Spleen (tissue), 11 donors: ENCODE measurements around the gene MEAK7. TPM values are rescaled to one million over a fixed set of nuclear protein-coding genes. Genes with fewer than 3 reads are reported as not detected.
A peak's percentile ranks its signal among the peaks of the same experiment; 100 is the strongest.

Source experiments
- DNase-seq: peaks from one replicate; pipeline ENCODE4 v3.0.0-alpha.2; 2020
- H3K27ac ChIP-seq, 8 donors: fragments of 200-600 bp; sonication (generic) in 7 of 8; 1 replicate in 4 of 8; 2 replicates in 4 of 8; pipeline versions ENCODE4 v1.5.0 to v1.8.0; 2016 to 2021; ENCODE audit warnings: inconsistent platforms in 4 of 8, mild to moderate bottlenecking in 4 of 8, moderate library complexity in 1 of 8
- H3K27me3 ChIP-seq, 7 donors: fragments of 200-600 bp; sonication (generic) in 6 of 7; replicated peaks in 1 of 7; 1 replicate in 4 of 7; 2 replicates in 3 of 7; pipeline versions ENCODE4 v1.5.0 to v1.8.0; 2016 to 2021; ENCODE audit warnings: inconsistent platforms in 3 of 7, mild to moderate bottlenecking in 1 of 7
- H3K36me3 ChIP-seq, 6 donors: fragments of 200-600 bp; sonication (generic) in 5 of 6; 1 replicate in 4 of 6; 2 replicates in 2 of 6; pipeline versions ENCODE4 v1.5.0 to v1.8.0; 2016 to 2021; ENCODE audit warnings: inconsistent platforms in 2 of 6
- H3K4me1 ChIP-seq, 6 donors: fragments of 200-600 bp; sonication (generic) in 5 of 6; 1 replicate in 3 of 6; 2 replicates in 3 of 6; pipeline versions ENCODE4 v1.5.0 to v1.8.0; 2016 to 2021; ENCODE audit warnings: inconsistent platforms in 3 of 6
- H3K4me3 ChIP-seq, 8 donors: fragments of 200-600 bp; sonication (generic) in 7 of 8; 1 replicate in 4 of 8; 2 replicates in 4 of 8; pipeline versions ENCODE4 v1.5.0 to v1.8.0; 2016 to 2021; ENCODE audit warnings: inconsistent platforms in 4 of 8, mild to moderate bottlenecking in 4 of 8, moderate library complexity in 2 of 8
- H3K9me3 ChIP-seq, 8 donors: fragments of 200-600 bp; sonication (generic) in 7 of 8; 1 replicate in 4 of 8; 2 replicates in 4 of 8; pipeline versions ENCODE4 v1.5.0 to v1.8.0; 2016 to 2021; ENCODE audit warnings: inconsistent platforms in 4 of 8
- CTCF ChIP-seq, 11 experiments: fragments of 200-600 bp in 7 of 11; fragments of 450-650 bp in 4 of 11; sonication (generic) in 4 of 11; IDR thresholded peaks in 8 of 11; conservative IDR thresholded peaks in 3 of 11; 1 replicate in 7 of 11; 2 replicates in 4 of 11; pipeline versions ENCODE4 v1.4.0 to v1.8.0; 2016 to 2021; ENCODE audit warnings: antibody characterized with exemption in 11 of 11, inconsistent platforms in 4 of 11, mild to moderate bottlenecking in 1 of 11
- POLR2A ChIP-seq, 3 donors: fragments of 450-650 bp; IDR thresholded peaks; one replicate each; pipeline ENCODE4 v1.5.1; 2017; ENCODE audit warnings: antibody characterized with exemption in 3 of 3, mild to moderate bottlenecking in 1 of 3
- POLR2AphosphoS5 ChIP-seq, 3 donors: sonication (generic); formaldehyde crosslinking; IDR thresholded peaks; one replicate each; pipeline ENCODE4 v1.5.1; 2017; ENCODE audit warnings: antibody characterized with exemption in 3 of 3
- WGBS, 5 donors: extraction: QIAGEN DNeasy Blood & Tissue Kit in 3 of 5; methylation state at CpG; one replicate each; pipeline versions ENCODE4 v1.1.5 to v1.1.7; 2013 to 2018; 5-methylcytosine and 5-hydroxymethylcytosine counted together
- intact Hi-C: fragments of 100-400 bp; cut with DNase I; formaldehyde crosslinking; loops from one replicate; pipeline ENCODE4 v1.15.0; 2023; ENCODE audit warnings: low total_unique reads
- polyA plus RNA-seq, 3 donors: library from polyadenylated mRNA; stranded (reverse); fragments of 200-250 nt; gene quantifications; one replicate each; pipeline ENCODE4 v1.2.1, GENCODE V29; 2013
- total RNA-seq, 7 donors: library from RNA; depleted of rRNA in 3 of 7; stranded (reverse); fragments of >200 nt in 3 of 7; fragmentation: NEBNext Ultra II Directional in 4 of 7; extraction: Animal tissue kit (Norgen Biotek cat#: 25700) in 4 of 7; gene quantifications; one replicate each; pipeline versions ENCODE4 v1.1.0 to v1.2.1, GENCODE V29; 2016 to 2021
- donor health status: healthy with polysubstance abuse.
- donor health status: DM: no; HTN: no; CAD: no; lungs with moderate emphysema.
- donor health status: DM: no; HTN: no; CAD: no.
- donor health status: Bipolar disorder and iron deficiency.
- donor health status: healthy.
- donor health status: DM: no; HTN: no; CAD: no.
- donor health status: DM: yes; HTN: yes; CAD: no.

MEAK7 gene
- total and polyA plus RNA-seq, 10 donors = 1.5 to 14.9 (median 10.2) TPM

GRCh38 chr16:84481051-84481735 is 23.3 kb downstream of the MEAK7 start:
- H3K27ac ChIP-seq = no peak overlapping the region
- intact Hi-C loops = no loop called here
- H3K27me3 ChIP-seq = no peaks in the 10 kb centered on the region
- peaks cover 0 to 80% (median 23%) of the 10 kb centered on the region in 6 donors for H3K36me3 ChIP-seq
- DNase-seq = peak; percentile 41
- no peak for TF ChIP-seq POLR2AphosphoS5 (IDR thresholded peaks at IDR 0.05)
- no peak for TF ChIP-seq CTCF (IDR thresholded peaks at IDR 0.05 in 8 of 11, conservative IDR thresholded peaks at IDR 0.05 in 3 of 11)
- no peak for TF ChIP-seq POLR2A (IDR thresholded peaks at IDR 0.05)
- WGBS, 5 donors = 89 to 95% (median 92%) methylated on average over 21 to 26 of the region's 26 CpGs
- H3K4me3 ChIP-seq = no peak overlapping the region
- peaks cover 0 to 4% (median 0%) of the 10 kb centered on the region in 6 donors for H3K4me1 ChIP-seq
- no peaks in the 10 kb centered on the region for H3K9me3 ChIP-seq

GRCh38 chr16:84479716-84480450 is 24.6 kb downstream of the MEAK7 start:
- Histone ChIP-seq H3K9me3 (no peaks in the 10 kb centered on the region), H3K27ac (no peak overlapping the region), H3K4me1 (peaks cover 0 to 4% (median 0%) of the 10 kb centered on the region in 6 donors), H3K36me3 (peaks cover 0 to 67% (median 16%) of the 10 kb centered on the region in 6 donors), H3K4me3 (no peak overlapping the region), H3K27me3 (no peaks in the 10 kb centered on the region)
- TF ChIP-seq CTCF (IDR thresholded peaks at IDR 0.05 in 8 of 11, conservative IDR thresholded peaks at IDR 0.05 in 3 of 11) (no peak), POLR2A (IDR thresholded peaks at IDR 0.05) (no peak), POLR2AphosphoS5 (IDR thresholded peaks at IDR 0.05) (no peak)
- 84 to 91% (median 87%) methylated on average over 16 of the region's 16 CpGs for WGBS, 5 donors
- intact Hi-C loops = no loop called here
- no peak for DNase-seq

DNA sequence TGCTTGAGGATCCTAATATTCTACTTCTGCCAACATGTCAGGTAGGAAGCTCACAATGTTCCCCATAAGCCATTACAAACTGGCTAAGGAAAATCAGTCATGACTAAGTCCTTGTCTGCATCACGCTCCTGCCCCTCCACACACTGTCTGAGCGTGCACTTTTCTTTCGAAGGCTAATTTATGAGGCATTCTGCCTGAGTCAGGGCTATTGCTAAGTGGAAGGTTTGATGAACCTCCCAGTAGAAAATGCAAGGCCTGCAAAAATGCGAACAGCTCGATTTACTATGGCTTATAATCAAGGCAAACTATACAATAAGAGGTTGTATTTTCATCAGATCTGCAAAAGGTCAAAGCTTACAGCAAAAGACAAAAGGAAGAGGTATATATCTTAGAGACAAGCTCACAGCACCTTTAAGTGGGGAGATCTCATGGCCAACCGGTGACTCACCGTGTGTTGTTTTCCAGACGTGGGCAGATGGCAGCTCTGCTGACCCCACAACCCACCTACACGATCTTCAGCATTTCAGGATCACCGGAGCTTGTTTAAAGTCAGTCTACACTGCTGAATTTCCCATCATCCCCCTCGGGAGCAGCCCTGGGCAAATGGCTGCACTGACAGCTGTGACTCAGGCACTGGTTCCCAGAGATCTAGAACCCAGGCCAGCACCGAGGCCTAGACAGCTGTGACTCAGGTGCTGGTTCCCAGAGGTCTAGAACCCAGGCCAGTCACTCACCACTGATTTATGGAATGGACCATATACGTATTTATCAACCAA is 26.1 kb downstream of the MEAK7 start:
- TF ChIP-seq POLR2A (IDR thresholded peaks at IDR 0.05) (no peak), CTCF (IDR thresholded peaks at IDR 0.05 in 8 of 11, conservative IDR thresholded peaks at IDR 0.05 in 3 of 11) (no peak), POLR2AphosphoS5 (IDR thresholded peaks at IDR 0.05) (no peak)
- Histone ChIP-seq H3K27me3 (no peaks in the 10 kb centered on the region), H3K27ac (no peak overlapping the region), H3K4me1 (no peaks in the 10 kb centered on the region), H3K36me3 (peaks cover 0 to 57% (median 16%) of the 10 kb centered on the region in 6 donors), H3K4me3 (no peak overlapping the region), H3K9me3 (no peaks in the 10 kb centered on the region)
- intact Hi-C loops = no loop called here
- 75 to 91% (median 86%) methylated on average over 13 of the region's 13 CpGs for WGBS, 5 donors
- DNase-seq = peak; percentile 29
